HG03558 (cell line): ENCODE measurements around the gene RSU1.

ENCODE experiments used
- ATAC-seq: cut with Tn5 transposase; IDR thresholded peaks from one replicate; pipeline ENCODE4 v1.9.1; 2021; ENCODE audit warnings: moderate number of reproducible peaks; ENCODE audit not compliant: unreplicated experiment; ENCODE audit errors: extremely low read depth

RSU1 gene

GRCh38 chr10:16748749-16749148 lies 68.5 kb downstream of the RSU1 start:
- ATAC-seq = no peak

GRCh38 chr10:16746856-16747255 lies 70.4 kb downstream of the RSU1 start:
- no peak for ATAC-seq

- no peak for ATAC-seq
These were observed 72.2 kb downstream of the RSU1 start for GRCh38 chr10:16745061-16745460.

GRCh38 chr10:16742165-16742960 lies 74.9 kb downstream of the RSU1 start:
- no peak for ATAC-seq

- no peak for ATAC-seq
These were observed 75.7 kb downstream of the RSU1 start for GRCh38 chr10:16741540-16741939.

- no peak for ATAC-seq
These were observed 79.8 kb downstream of the RSU1 start for GRCh38 chr10:16737420-16737819.

GRCh38 chr10:16735671-16736070 lies 81.6 kb downstream of the RSU1 start:
- no peak for ATAC-seq

- ATAC-seq = no peak
These were observed 84.8 kb downstream of the RSU1 start for GRCh38 chr10:16732376-16732775.

GRCh38 chr10:16728266-16728665 lies 89.0 kb downstream of the RSU1 start:
- ATAC-seq = no peak

- ATAC-seq = no peak
These were observed 89.6 kb downstream of the RSU1 start for GRCh38 chr10:16727666-16728065.

GRCh38 chr10:16724509-16724908 lies 92.7 kb downstream of the RSU1 start:
- no peak for ATAC-seq

- ATAC-seq = no peak
These were observed 96.4 kb downstream of the RSU1 start for GRCh38 chr10:16720812-16721211.

GRCh38 chr10:16717622-16718395 lies 99.4 kb downstream of the RSU1 start:
- ATAC-seq = no peak

GRCh38 chr10:16716051-16716450 lies 101.2 kb downstream of the RSU1 start:
- no peak for ATAC-seq

GRCh38 chr10:16713290-16713689 lies 103.9 kb downstream of the RSU1 start:
- no peak for ATAC-seq

- ATAC-seq = no peak
These were observed 104.3 kb downstream of the RSU1 start for GRCh38 chr10:16712883-16713282.

- no peak for ATAC-seq
These were observed 116.9 kb downstream of the RSU1 start for GRCh38 chr10:16700331-16700730.

GRCh38 chr10:16699435-16700057 lies 117.7 kb downstream of the RSU1 start:
- ATAC-seq = no peak

GRCh38 chr10:16698461-16698860 lies 118.8 kb downstream of the RSU1 start:
- ATAC-seq = no peak

GRCh38 chr10:16690417-16690816 lies 126.8 kb downstream of the RSU1 start:
- ATAC-seq = no peak

GRCh38 chr10:16689696-16690095 lies 127.5 kb downstream of the RSU1 start:
- no peak for ATAC-seq
